ENCODE results near the gene CHRNA1. TPM values are rescaled to one million over a fixed set of nuclear protein-coding genes. Genes with fewer than 3 reads are reported as not detected.

CHRNA1 gene
- total RNA-seq, 4 donors from 2014 or later, result not detected

DNA sequence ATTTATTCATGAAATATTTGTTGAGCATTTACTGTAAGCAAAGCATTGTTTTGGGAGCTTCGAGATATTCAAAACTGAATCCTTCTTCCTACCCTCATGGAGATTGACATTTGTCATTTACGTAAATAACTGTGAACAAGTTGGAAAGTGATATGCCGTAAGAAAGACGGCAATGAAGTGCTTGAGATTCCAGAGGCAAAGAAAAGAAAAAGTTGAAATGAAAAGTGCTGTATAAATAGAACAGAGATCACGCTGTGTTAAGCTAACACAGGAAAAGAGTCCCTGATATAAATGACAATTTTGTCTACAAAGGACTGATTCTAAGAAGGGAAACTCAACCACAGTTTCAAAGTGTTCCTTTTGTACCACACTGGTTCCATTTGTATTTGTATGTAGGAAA lies 1.8 kb downstream of the CHRNA1 start:
- no peaks in the 10 kb centered on the region for H3K36me3 ChIP-seq
- H3K27ac ChIP-seq, result no peak overlapping the region
- no peaks in the 10 kb centered on the region for H3K4me1 ChIP-seq
- no peak for DNase-seq
- no peaks in the 10 kb centered on the region for H3K9me3 ChIP-seq
- intact Hi-C loops (cut with DNase I), result loop anchor here (10.0 kb wide), 1 partner anchor 222 kb away; no protein-coding TSS in a partner anchor
- no peak for TF ChIP-seq POLR2A (IDR thresholded peaks at IDR 0.05)
- TF ChIP-seq, protein P1, sequence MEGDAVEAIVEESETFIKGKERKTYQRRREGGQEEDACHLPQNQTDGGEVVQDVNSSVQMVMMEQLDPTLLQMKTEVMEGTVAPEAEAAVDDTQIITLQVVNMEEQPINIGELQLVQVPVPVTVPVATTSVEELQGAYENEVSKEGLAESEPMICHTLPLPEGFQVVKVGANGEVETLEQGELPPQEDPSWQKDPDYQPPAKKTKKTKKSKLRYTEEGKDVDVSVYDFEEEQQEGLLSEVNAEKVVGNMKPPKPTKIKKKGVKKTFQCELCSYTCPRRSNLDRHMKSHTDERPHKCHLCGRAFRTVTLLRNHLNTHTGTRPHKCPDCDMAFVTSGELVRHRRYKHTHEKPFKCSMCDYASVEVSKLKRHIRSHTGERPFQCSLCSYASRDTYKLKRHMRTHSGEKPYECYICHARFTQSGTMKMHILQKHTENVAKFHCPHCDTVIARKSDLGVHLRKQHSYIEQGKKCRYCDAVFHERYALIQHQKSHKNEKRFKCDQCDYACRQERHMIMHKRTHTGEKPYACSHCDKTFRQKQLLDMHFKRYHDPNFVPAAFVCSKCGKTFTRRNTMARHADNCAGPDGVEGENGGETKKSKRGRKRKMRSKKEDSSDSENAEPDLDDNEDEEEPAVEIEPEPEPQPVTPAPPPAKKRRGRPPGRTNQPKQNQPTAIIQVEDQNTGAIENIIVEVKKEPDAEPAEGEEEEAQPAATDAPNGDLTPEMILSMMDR (IDR thresholded peaks at IDR 0.05), result no peak
- H3K4me3 ChIP-seq, result no peak overlapping the region
- H3K27me3 ChIP-seq, result peaks cover 0 to 3% (median 0%) of the 10 kb centered on the region in 4 donors
- 54 to 65% methylated on average over 5 of the region's 5 CpGs for WGBS, 2 donors

DNA sequence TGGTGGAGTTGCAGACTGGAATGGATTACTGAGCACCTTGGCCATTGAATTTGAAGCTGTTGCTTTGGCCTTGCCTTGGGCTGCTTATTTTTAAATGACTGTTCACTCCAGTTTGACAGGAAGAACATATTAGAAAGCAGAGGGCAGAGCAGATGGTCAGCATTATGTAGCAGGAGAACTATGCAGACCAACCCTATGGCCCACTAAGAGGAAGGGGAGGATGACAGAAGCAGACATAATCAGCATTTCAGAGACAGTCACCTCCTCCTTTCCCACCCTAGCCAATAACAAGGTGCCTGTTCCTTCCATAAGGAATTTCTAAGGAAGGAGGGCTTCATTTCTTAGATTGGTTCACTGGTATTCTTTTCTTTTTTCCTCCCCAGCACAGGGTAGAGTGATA lies 2.4 kb downstream of the CHRNA1 start:
- DNase-seq, result no peak

DNA sequence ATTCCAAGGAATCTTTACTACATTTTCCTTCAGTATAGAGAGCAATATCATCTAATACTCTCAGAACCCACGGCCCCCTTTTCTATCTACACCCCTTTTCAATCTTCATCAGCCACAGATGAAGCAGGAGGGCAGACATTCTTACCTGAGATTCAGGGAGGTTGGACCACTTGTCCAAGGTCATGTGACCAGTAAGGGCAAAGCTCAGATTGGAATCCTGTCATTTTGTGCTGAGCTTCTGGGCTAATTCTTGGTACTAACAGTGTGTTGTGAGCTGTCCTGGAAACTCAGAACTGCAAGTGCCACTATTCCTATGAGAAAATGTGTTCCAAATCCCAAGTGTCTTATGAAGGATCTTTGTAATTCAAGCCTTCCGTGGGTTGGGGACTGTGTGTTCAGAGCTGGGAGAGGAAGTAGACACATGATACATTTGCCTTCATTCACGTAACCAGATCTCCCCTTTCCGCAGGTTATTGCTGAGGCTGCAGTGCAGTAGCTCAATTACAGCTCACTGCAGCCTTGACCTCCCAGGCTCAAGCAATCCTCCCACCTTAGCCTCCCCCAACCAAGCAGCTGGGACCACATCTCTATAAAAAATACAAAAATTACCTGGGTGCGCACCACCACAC lies 3.3 kb downstream of the CHRNA1 start:
- no peak for TF ChIP-seq POLR2A (IDR thresholded peaks at IDR 0.05)
- TF ChIP-seq, protein P1 (IDR thresholded peaks at IDR 0.05), result no peak
- H3K9me3 ChIP-seq, result no peaks in the 10 kb centered on the region
- no peaks in the 10 kb centered on the region for H3K4me1 ChIP-seq
- H3K27ac ChIP-seq, result no peak overlapping the region
- H3K27me3 ChIP-seq, result peaks cover 0 to 3% (median 0%) of the 10 kb centered on the region in 4 donors
- 92 to 95% methylated on average over 5 of the region's 5 CpGs for WGBS, 2 donors
- intact Hi-C loops (cut with DNase I), result loop anchor here (10.0 kb wide), 1 partner anchor 224 kb away; no protein-coding TSS in a partner anchor
- no peak for DNase-seq
- H3K36me3 ChIP-seq, result no peaks in the 10 kb centered on the region
- H3K4me3 ChIP-seq, result no peak overlapping the region

More for the DNA sequence above, 2.4 kb downstream of the CHRNA1 start:
- no peak overlapping the region for H3K4me3 ChIP-seq
- H3K27me3 ChIP-seq, result peaks cover 0 to 3% (median 0%) of the 10 kb centered on the region in 4 donors
- TF ChIP-seq POLR2A (IDR thresholded peaks at IDR 0.05), result no peak
- TF ChIP-seq, protein P1 (IDR thresholded peaks at IDR 0.05), result no peak
- H3K27ac ChIP-seq, result no peak overlapping the region
- no peaks in the 10 kb centered on the region for H3K36me3 ChIP-seq
- no peaks in the 10 kb centered on the region for H3K4me1 ChIP-seq
- no peaks in the 10 kb centered on the region for H3K9me3 ChIP-seq
- intact Hi-C loops (cut with DNase I), result loop anchor here (10.0 kb wide), 1 partner anchor 223 kb away; no protein-coding TSS in a partner anchor

DNA sequence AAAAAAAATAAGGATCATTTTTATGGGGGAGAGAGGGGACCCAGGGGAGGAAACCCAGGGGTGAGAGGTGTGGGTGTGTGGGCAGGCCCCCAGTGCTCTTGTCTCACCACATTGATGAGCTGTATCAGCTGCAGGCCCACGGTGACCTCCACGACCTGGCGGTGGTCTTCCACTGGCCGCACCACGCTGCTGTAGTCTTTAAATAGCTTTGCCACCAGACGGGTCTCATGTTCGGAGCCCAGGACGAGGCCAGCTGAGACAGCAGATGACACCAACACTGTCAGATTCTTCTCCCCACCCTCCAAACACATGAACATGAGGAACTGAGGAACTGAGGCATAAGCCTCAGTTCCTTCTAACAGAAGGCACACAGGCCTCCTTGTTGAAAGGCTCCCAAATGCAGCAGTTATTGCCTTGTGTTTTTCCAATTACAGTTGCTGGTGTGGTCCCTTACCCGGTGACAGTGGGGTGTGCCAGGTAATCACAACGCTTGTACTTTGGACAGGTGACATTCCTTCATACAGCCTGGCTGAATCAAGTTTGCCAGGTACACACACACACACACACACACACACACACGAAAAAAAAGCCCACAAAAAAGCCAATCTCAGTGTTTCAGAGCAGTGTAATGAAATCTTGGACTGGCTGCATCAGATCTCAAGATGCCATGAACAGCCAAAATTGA lies 4.7 kb downstream of the CHRNA1 start:
- H3K36me3 ChIP-seq, result no peaks in the 10 kb centered on the region
- intact Hi-C loops (cut with DNase I), result loop anchor here (10.0 kb wide), 1 partner anchor 225 kb away; no protein-coding TSS in a partner anchor
- H3K27ac ChIP-seq, result no peak overlapping the region
- H3K9me3 ChIP-seq, result no peaks in the 10 kb centered on the region
- no peak for DNase-seq
- TF ChIP-seq, protein P1 (IDR thresholded peaks at IDR 0.05), result no peak
- no peak for TF ChIP-seq POLR2A (IDR thresholded peaks at IDR 0.05)
- no peak overlapping the region for H3K4me3 ChIP-seq
- 75 to 78% methylated on average over 3 to 4 of the region's 11 CpGs for WGBS, 2 donors
- no peaks in the 10 kb centered on the region for H3K4me1 ChIP-seq
- H3K27me3 ChIP-seq, result peaks cover 0 to 3% (median 0%) of the 10 kb centered on the region in 4 donors

DNA sequence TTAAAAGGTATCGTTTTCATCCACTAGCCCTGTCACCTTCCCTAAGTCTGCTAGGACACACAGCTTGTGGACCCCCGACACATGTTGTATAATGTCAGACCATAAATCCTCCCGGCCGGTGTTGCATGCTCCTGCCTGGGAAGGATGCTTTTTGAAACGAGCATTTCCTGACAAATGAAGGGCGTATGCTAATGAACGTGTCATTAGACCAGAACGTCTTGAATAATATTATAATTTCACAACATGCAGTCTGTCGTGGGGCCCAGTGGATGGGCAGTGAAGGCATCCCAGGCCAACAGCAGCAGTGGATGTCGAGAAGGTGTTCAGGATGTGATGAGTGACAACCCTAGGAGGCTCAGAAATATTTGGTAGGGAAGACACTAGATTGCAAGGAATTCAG lies 7.5 kb downstream of the CHRNA1 start:
- 68 to 78% methylated on average over 10 of the region's 10 CpGs for WGBS, 2 donors
- intact Hi-C loops (cut with DNase I), result no loop called here
- DNase-seq, result no peak
- Histone ChIP-seq H3K9me3 (no peaks in the 10 kb centered on the region), H3K36me3 (no peaks in the 10 kb centered on the region), H3K27me3 (no peaks in the 10 kb centered on the region), H3K27ac (no peak overlapping the region), H3K4me3 (no peak overlapping the region), H3K4me1 (no peaks in the 10 kb centered on the region)
- no peak for TF ChIP-seq POLR2A (IDR thresholded peaks at IDR 0.05)
- TF ChIP-seq, protein P1 (IDR thresholded peaks at IDR 0.05), result no peak

All from esophagus squamous epithelium (tissue), 5 donors.